HUES6 (cell line): ENCODE results near the gene ARF5.

Source experiments
- H3K27ac ChIP-seq: 2 replicates; pipeline ENCODE4 v1.7.0; 2013; ENCODE audit warnings: low read depth, mild to moderate bottlenecking, low read length, inconsistent platforms
- H3K27me3 ChIP-seq: 2 replicates; pipeline ENCODE4 v1.6.1; 2013; ENCODE audit warnings: low read length; ENCODE audit not compliant: control insufficient read depth, insufficient read depth
- H3K36me3 ChIP-seq: 2 replicates; pipeline ENCODE4 v1.6.1; 2013; ENCODE audit warnings: low read length; ENCODE audit not compliant: control insufficient read depth, insufficient read depth
- H3K4me1 ChIP-seq: 2 replicates; pipeline ENCODE4 v1.6.1; 2013; ENCODE audit warnings: low read length; ENCODE audit not compliant: control insufficient read depth, insufficient read depth
- H3K4me3 ChIP-seq: 2 replicates; pipeline ENCODE4 v1.5.1; 2013; ENCODE audit warnings: low read depth, low read length
- H3K9ac ChIP-seq: one replicate; pipeline ENCODE4 v1.6.1; 2013; ENCODE audit warnings: mild to moderate bottlenecking, low read length
- H3K9me3 ChIP-seq: 2 replicates; pipeline ENCODE4 v1.6.1; 2013; ENCODE audit warnings: low read depth, low read length; ENCODE audit not compliant: control insufficient read depth, insufficient read depth

ARF5 gene

GRCh38 chr7:127635659-127636285 is 47.6 kb downstream of the ARF5 start:
- Histone ChIP-seq H3K4me1 (no peaks in the 10 kb centered on the region; the same call in 1 of the 2 replicates), H3K9me3 (no peaks in the 10 kb centered on the region), H3K36me3 (no peaks in the 10 kb centered on the region), H3K9ac (no peak overlapping the region), H3K27me3 (no peaks in the 10 kb centered on the region; the same call in 1 of the 2 replicates), H3K4me3 (no peak overlapping the region), H3K27ac (no peak overlapping the region)

GRCh38 chr7:127638197-127638596 is 50.0 kb downstream of the ARF5 start:
- Histone ChIP-seq H3K36me3 (no peaks in the 10 kb centered on the region), H3K27ac (no peak overlapping the region), H3K9ac (no peak overlapping the region), H3K4me3 (no peak overlapping the region), H3K4me1 (peaks cover 4% of the 10 kb centered on the region; the same call in 1 of the 2 replicates), H3K27me3 (no peaks in the 10 kb centered on the region; the same call in 1 of the 2 replicates), H3K9me3 (no peaks in the 10 kb centered on the region)
